Keratinocyte (primary cell): ENCODE results near the gene TSHZ1.

Source experiments
- CTCF ChIP-seq, 3 experiments: IDR thresholded peaks in 1 of 3; conservative IDR thresholded peaks in 1 of 3; optimal IDR thresholded peaks in 1 of 3; 2 replicates in 2 of 3; 3 replicates in 1 of 3; pipeline versions ENCODE3 to v1.5.1; 2011; ENCODE audit warnings: low read length in 3 of 3, mild to moderate bottlenecking in 3 of 3, moderate library complexity in 2 of 3, control low read depth in 1 of 3, inconsistent platforms in 1 of 3; ENCODE audit not compliant: insufficient read depth in 2 of 3; ENCODE audit errors: extremely low read depth in 1 of 3
- EZH2 ChIP-seq: IDR thresholded peaks from one replicate; pipeline ENCODE4 v1.6.1; 2012; ENCODE audit warnings: inconsistent platforms, mild to moderate bottlenecking, low read length, moderate library complexity

DNA sequence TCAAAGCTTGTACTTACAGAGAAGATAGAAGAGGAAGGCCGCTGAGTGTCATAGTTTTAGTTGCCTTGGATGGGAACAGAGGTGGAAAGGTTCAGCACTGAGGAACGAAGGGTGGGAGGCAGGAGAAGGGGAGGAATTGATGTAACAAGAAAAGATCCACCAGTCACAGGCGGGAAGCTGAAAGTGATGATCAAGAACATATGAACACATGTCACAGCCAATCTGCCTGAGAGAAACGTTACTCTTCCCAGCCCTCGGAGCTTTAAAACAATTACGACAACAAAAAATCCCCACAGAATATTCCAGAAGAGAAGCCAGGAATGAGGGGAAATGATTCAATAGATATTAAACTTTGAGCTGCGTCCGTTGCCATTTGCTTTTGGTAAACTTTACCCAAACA is 87.1 kb downstream of the TSHZ1 start:
- TF ChIP-seq EZH2, result no peak
- no peak for TF ChIP-seq CTCF (optimal IDR thresholded peaks at IDR 0.05 in 1 of 3, IDR thresholded peaks at IDR 0.05 in 1 of 3, conservative IDR thresholded peaks at IDR 0.05 in 1 of 3; ENCODE audit: extremely low read depth in 1 of 3, insufficient read depth in 2 of 3, low read length in 3 of 3)
